Right cardiac atrium (tissue), 5 donors: ENCODE results near the gene MRPL30. TPM values are rescaled to one million over a fixed set of nuclear protein-coding genes. Genes with fewer than 3 reads are reported as not detected.

Source experiments
- ATAC-seq, 2 donors: fragments of 200-7000 bp; cut with Tn5 transposase; one replicate each; pipeline versions ENCODE4 v1.8.0 to v1.9.1; 2020; ENCODE audit warnings: moderate library complexity in 2 of 2, mild to moderate bottlenecking in 1 of 2
- DNase-seq, 3 donors: peaks; one replicate each; pipeline ENCODE4 v3.0.0-alpha.2; 2020
- H3K27ac ChIP-seq: one replicate; pipeline ENCODE4 v1.5.1; 2013; ENCODE audit warnings: mild to moderate bottlenecking, low read length, control low read depth, moderate library complexity
- H3K27me3 ChIP-seq: one replicate; pipeline ENCODE4 v1.6.1; 2013; ENCODE audit not compliant: control insufficient read depth, insufficient read depth
- H3K4me1 ChIP-seq: one replicate; pipeline ENCODE4 v1.6.1; 2013; ENCODE audit warnings: low read length; ENCODE audit not compliant: control insufficient read depth, insufficient read depth
- H3K4me3 ChIP-seq: one replicate; pipeline ENCODE4 v1.5.1; 2013; ENCODE audit warnings: low read length, control low read depth
- H3K9me3 ChIP-seq: one replicate; pipeline ENCODE4 v1.6.1; 2013; ENCODE audit warnings: low read length; ENCODE audit not compliant: control insufficient read depth
- WGBS: extraction: QIAGEN DNeasy Blood & Tissue Kit; methylation state at CpG from one replicate; pipeline ENCODE4 v1.1.7; 2013; 5-methylcytosine and 5-hydroxymethylcytosine counted together
- intact Hi-C, 4 donors: fragments of 100-400 bp; cut with DNase I; formaldehyde crosslinking; loops; one replicate each; pipeline versions ENCODE4 v1.11.0 to v1.14.0; 2022 to 2023
- polyA plus RNA-seq: library from polyadenylated mRNA; stranded (reverse); fragments of 200-250 nt; gene quantifications from one replicate; pipeline ENCODE4 v1.2.3, GENCODE V29; 2013
- total RNA-seq, 4 donors: library from RNA; stranded (reverse); fragmentation: NEBNext Ultra II Directional; extraction: Animal tissue kit (Norgen Biotek cat#: 25700); gene quantifications; one replicate each; pipeline ENCODE4 v1.2.1, GENCODE V29; 2021
- donor health status: healthy with polysubstance abuse.
- donor health status: DM: no; HTN: yes; CAD: no.
- donor health status: DM: no; HTN: no; CAD: no.
- donor health status: DM: no; HTN: yes; CAD: no; lungs with severe emphysema.
- donor health status: DM: yes; HTN: yes; CAD: no.

Gene MRPL30
- total and polyA plus RNA-seq, 5 donors, result 21.3 to 29.6 (median 26.0) TPM

GRCh38 chr2:99153921-99154604 is 26.9 kb upstream of the MRPL30 start:
- DNase-seq, result no peak
- Histone ChIP-seq H3K27ac (peak overlapping the region; percentile 91), H3K9me3 (no peaks in the 10 kb centered on the region), H3K4me3 (peak overlapping the region; percentile 71), H3K27me3 (no peaks in the 10 kb centered on the region), H3K4me1 (peaks cover 4% of the 10 kb centered on the region)
- WGBS, result 49% methylated on average over 12 of the region's 12 CpGs
- no peak for ATAC-seq
- intact Hi-C loops, result no loop called here

GRCh38 chr2:99154643-99155536 is 26.1 kb upstream of the MRPL30 start, which contains the start of the genes LIPT1 and TSGA10:
Gene LIPT1 (plus strand): TSS chr2:99154967. CDS start chr2:99161958, 6,991 bp downstream.
Gene TSGA10 (minus strand): TSS chr2:99154942. CDS start chr2:99109439, 45,503 bp downstream.
- Histone ChIP-seq H3K27me3 (no peaks in the 10 kb centered on the region), H3K4me1 (peaks cover 4% of the 10 kb centered on the region), H3K4me3 (peak within 1 kb of the TSS; percentile 71), H3K9me3 (no peaks in the 10 kb centered on the region), H3K27ac (peak within 1 kb of the TSS; percentile 91)
- ATAC-seq, result peak; percentile 99 to 100
- under 1% methylated on average over 70 of the region's 70 CpGs for WGBS
- peak; percentile 93 to 97 (median 96) for DNase-seq
- intact Hi-C loops, result no loop called here

- H3K4me1 ChIP-seq, result peaks cover 4% of the 10 kb centered on the region
- H3K4me3 ChIP-seq, result no peak overlapping the region
- no peaks in the 10 kb centered on the region for H3K27me3 ChIP-seq
- intact Hi-C loops, result no loop called here
- DNase-seq, result no peak
- WGBS, result 57% methylated on average over 1 of the region's 1 CpG
- ATAC-seq, result no peak
- no peak overlapping the region for H3K27ac ChIP-seq
- no peaks in the 10 kb centered on the region for H3K9me3 ChIP-seq
Measured at GRCh38 chr2:99156891-99157290, 24.1 kb upstream of the MRPL30 start.

- intact Hi-C loops, result no loop called here
- Histone ChIP-seq H3K27me3 (no peaks in the 10 kb centered on the region), H3K4me1 (peaks cover 4% of the 10 kb centered on the region), H3K9me3 (no peaks in the 10 kb centered on the region), H3K27ac (no peak overlapping the region), H3K4me3 (no peak overlapping the region)
- no peak for ATAC-seq
- DNase-seq, result no peak
- 89% methylated on average over 5 of the region's 5 CpGs for WGBS
Measured at GRCh38 chr2:99158599-99158998, 22.4 kb upstream of the MRPL30 start.

GRCh38 chr2:99159594-99159993 is 21.4 kb upstream of the MRPL30 start:
- no peak for ATAC-seq
- WGBS, result 86% methylated on average over 4 of the region's 4 CpGs

GRCh38 chr2:99166218-99166617 is 14.8 kb upstream of the MRPL30 start:
- H3K9me3 ChIP-seq, result no peaks in the 10 kb centered on the region
- 88% methylated on average over 5 of the region's 5 CpGs for WGBS
- ATAC-seq (no peak), DNase-seq (no peak)
- H3K4me3 ChIP-seq, result no peak overlapping the region
- H3K27ac ChIP-seq, result no peak overlapping the region
- H3K4me1 ChIP-seq, result no peaks in the 10 kb centered on the region
- H3K27me3 ChIP-seq, result no peaks in the 10 kb centered on the region
- intact Hi-C loops, result loop anchor here in 1 of 4 donors (2.0 kb wide), 1 partner anchor 23 kb away; no protein-coding TSS in a partner anchor

More at GRCh38 chr2:99159594-99159993, 21.4 kb upstream of the MRPL30 start:
- intact Hi-C loops, result no loop called here
- Histone ChIP-seq H3K4me3 (no peak overlapping the region), H3K4me1 (no peaks in the 10 kb centered on the region), H3K9me3 (no peaks in the 10 kb centered on the region), H3K27me3 (no peaks in the 10 kb centered on the region), H3K27ac (no peak overlapping the region)
- DNase-seq, result no peak

GRCh38 chr2:99169534-99169933 is 11.4 kb upstream of the MRPL30 start:
- intact Hi-C loops, result no loop called here

GRCh38 chr2:99171377-99172140 is 9.4 kb upstream of the MRPL30 start:
- Histone ChIP-seq H3K27ac (no peak overlapping the region), H3K27me3 (no peaks in the 10 kb centered on the region), H3K9me3 (no peaks in the 10 kb centered on the region), H3K4me3 (no peak overlapping the region), H3K4me1 (no peaks in the 10 kb centered on the region)
- intact Hi-C loops, result no loop called here
- DNase-seq (no peak), ATAC-seq (no peak)
- 96% methylated on average over 8 of the region's 8 CpGs for WGBS

More at GRCh38 chr2:99169534-99169933, 11.4 kb upstream of the MRPL30 start:
- Histone ChIP-seq H3K4me3 (no peak overlapping the region), H3K4me1 (no peaks in the 10 kb centered on the region), H3K27me3 (no peaks in the 10 kb centered on the region), H3K27ac (no peak overlapping the region), H3K9me3 (no peaks in the 10 kb centered on the region)
- ATAC-seq (no peak), DNase-seq (no peak)
- 57% methylated on average over 1 of the region's 1 CpG for WGBS

GRCh38 chr2:99181624-99182000 is 628 bp downstream of the MRPL30 start:
- Histone ChIP-seq H3K9me3 (no peaks in the 10 kb centered on the region), H3K27me3 (no peaks in the 10 kb centered on the region), H3K4me3 (peak overlapping the region; percentile 99), H3K27ac (no peak overlapping the region), H3K4me1 (peaks cover 4% of the 10 kb centered on the region)
- intact Hi-C loops, result loop anchor here in 2 of 4 donors (10.0 kb wide), 1 partner anchor 153 kb away; the partner anchor contains the start of genes EIF5B (in 2 of the 2) and TXNDC9 (in 2 of the 2)
- no peak for DNase-seq
- ATAC-seq, result no peak
- 4% methylated on average over 4 of the region's 4 CpGs for WGBS

GRCh38 chr2:99183025-99183424 is 2.0 kb downstream of the MRPL30 start:
- Histone ChIP-seq H3K27me3 (no peaks in the 10 kb centered on the region), H3K4me1 (peaks cover 4% of the 10 kb centered on the region), H3K9me3 (no peaks in the 10 kb centered on the region), H3K27ac (no peak overlapping the region), H3K4me3 (no peak overlapping the region)
- WGBS, result over 99% methylated on average over 3 of the region's 3 CpGs
- ATAC-seq (no peak), DNase-seq (no peak)
- intact Hi-C loops, result loop anchor here in 2 of 4 donors (10.0 kb wide), 1 partner anchor 152 kb away; the partner anchor contains the start of genes EIF5B (in 2 of the 2) and TXNDC9 (in 2 of the 2)
